H1 (cell line): Measurements from ENCODE around the gene P2RX5. TPM values are rescaled to one million over a fixed set of nuclear protein-coding genes. Genes with fewer than 3 reads are reported as not detected.

Source experiments
- ASH2L ChIP-seq: fragments of 200-600, 300-600 bp; sonication (generic); IDR thresholded peaks from one replicate; pipeline ENCODE4 v1.7.1; 2017; ENCODE audit warnings: low read length
- BACH1 ChIP-seq: IDR thresholded peaks from 2 replicates; pipeline ENCODE4 v1.6.1; 2012; ENCODE audit warnings: low read length, improper control_type of control experiment
- BCL11A ChIP-seq, 2 experiments: IDR thresholded peaks; one replicate each; pipeline ENCODE4 v1.6.1; 2011; ENCODE audit warnings: low read depth in 2 of 2, low read length in 2 of 2, mild to moderate bottlenecking in 2 of 2
- CBX5 ChIP-seq: fragments of 300-800, 300-1000 bp; sonication (generic); IDR thresholded peaks from 2 replicates; pipeline ENCODE4 v1.7.1; 2016; ENCODE audit warnings: antibody characterized with exemption, low read length, low read depth
- CEBPB ChIP-seq: IDR thresholded peaks from 2 replicates; pipeline ENCODE4 v1.6.1; 2012; ENCODE audit warnings: low read depth, low read length
- CTCF ChIP-seq, 3 experiments: IDR thresholded peaks; 1 replicate in 2 of 3; 2 replicates in 1 of 3; pipeline versions ENCODE4 v1.5.1 to v1.6.1; 2011; ENCODE audit warnings: low read length in 3 of 3, mild to moderate bottlenecking in 3 of 3, inconsistent platforms in 2 of 3, low read depth in 1 of 3, moderate library complexity in 1 of 3; ENCODE audit not compliant: insufficient read depth in 1 of 3; ENCODE audit errors: control extremely low read depth in 1 of 3
- JUN ChIP-seq: IDR thresholded peaks from 2 replicates; pipeline ENCODE4 v1.6.1; 2011; ENCODE audit warnings: low read depth, mild to moderate bottlenecking, improper control_type of control experiment, low read length
- JUND ChIP-seq: IDR thresholded peaks from 2 replicates; pipeline ENCODE4 v1.6.1; 2011; ENCODE audit warnings: mild to moderate bottlenecking, improper control_type of control experiment, low read length
- KDM5A ChIP-seq: fragments of 200-600 bp; IDR thresholded peaks from 2 replicates; pipeline ENCODE4 v1.7.1; 2012; ENCODE audit warnings: mild to moderate bottlenecking, low read length, inconsistent platforms, mixed read lengths
- NANOG ChIP-seq: IDR thresholded peaks from 2 replicates; pipeline ENCODE4 v1.6.1; 2011; ENCODE audit warnings: low read length, low read depth, mild to moderate bottlenecking, inconsistent platforms; ENCODE audit not compliant: insufficient read depth, poor library complexity, severe bottlenecking
- NRF1 ChIP-seq: IDR thresholded peaks from 2 replicates; pipeline ENCODE4 v1.6.1; 2011; ENCODE audit warnings: mild to moderate bottlenecking, low read depth, low read length, improper control_type of control experiment
- PHF8 ChIP-seq: fragments of 200-600 bp; sonication (generic); conservative IDR thresholded peaks from 2 replicates; pipeline ENCODE4 v1.7.1; 2012; ENCODE audit warnings: low read depth, mild to moderate bottlenecking, inconsistent platforms, low read length, moderate library complexity
- RXRA ChIP-seq: IDR thresholded peaks from 2 replicates; pipeline ENCODE4 v1.6.1; 2011; ENCODE audit warnings: low read depth, mild to moderate bottlenecking, low read length, moderate library complexity; ENCODE audit not compliant: insufficient read depth
- SIN3A ChIP-seq, 2 experiments: IDR thresholded peaks in 1 of 2; conservative IDR thresholded peaks in 1 of 2; 2 replicates each; pipeline ENCODE4 v1.6.1; 2011 to 2012; ENCODE audit warnings: low read length in 2 of 2, improper control_type of control experiment in 1 of 2, low read depth in 1 of 2, mild to moderate bottlenecking in 1 of 2
- TAF7 ChIP-seq: optimal IDR thresholded peaks from 2 replicates; pipeline ENCODE3; 2011; ENCODE audit warnings: low read depth, mild to moderate bottlenecking, inconsistent platforms, low read length, moderate library complexity, borderline replicate concordance
- polyA plus RNA-seq, 7 experiments: library from polyadenylated mRNA; depleted of rRNA in 3 of 7; stranded (reverse) in 5 of 7; unstranded in 2 of 7; fragments of >200 nt in 5 of 7; fragments of 200-250 nt in 2 of 7; gene quantifications; 1 replicate in 5 of 7; 2 replicates in 1 of 7; 4 replicates in 1 of 7; pipeline versions ENCODE4 v1.2.1 to v1.2.3, GENCODE V29; 2011 to 2013; ENCODE audit warnings: missing spikeins in 2 of 7, mixed read lengths in 2 of 7
- total RNA-seq: library from RNA; stranded (reverse); fragmentation: NEBNext Ultra II Directional; extraction: Animal tissue kit (Norgen Biotek cat#: 25700); gene quantifications from 2 replicates; pipeline ENCODE4 v1.2.1, GENCODE V29; 2021
- TF ChIP-seq, protein P1 (sequence below): IDR thresholded peaks from 2 replicates; pipeline ENCODE4 v1.6.1; 2012; ENCODE audit warnings: inconsistent platforms
- TF ChIP-seq, protein P2 (sequence below): IDR thresholded peaks from 2 replicates; pipeline ENCODE4 v1.6.1; 2011; ENCODE audit warnings: low read length, improper control_type of control experiment

The P2RX5 gene
- total and polyA plus RNA-seq, 2 of the 8 experiments (the other 6 are each of a cell fraction or from before 2014, with no cell fraction given), result 12.0 to 15.6 TPM

GRCh38 chr17:3723556-3724377, 27.8 kb upstream of the P2RX5 start, which contains the start of gene HASPIN (continued):
- TF ChIP-seq KDM5A (0 out of 2 replicates have a peak, but pooled peaks have one; percentile 47), ASH2L (peak; percentile 56), CEBPB (no peak), JUN (no peak), TAF7 (peak; percentile 71), BCL11A (IDR thresholded peaks at IDR 0.05; ENCODE audit: low read depth in 2 of 2, low read length in 2 of 2) (no peak), NRF1 (peak; percentile 95), CTCF (IDR thresholded peaks at IDR 0.05; ENCODE audit: control extremely low read depth in 1 of 3, insufficient read depth in 1 of 3, low read depth in 1 of 3, low read length in 3 of 3) (peak in 2 of 3 experiments; percentile 4 to 17; a peak in 2 of 4 replicates), RXRA (no peak), SIN3A (conservative IDR thresholded peaks at IDR 0.05 in 1 of 2, IDR thresholded peaks at IDR 0.05 in 1 of 2; ENCODE audit: low read depth in 1 of 2, low read length in 2 of 2) (peak; percentile 78 to 87; a peak in 3 of 4 replicates), JUND (0 out of 2 replicates have a peak, but pooled peaks have one; percentile 41), BACH1 (no peak), CBX5 (no peak), NANOG (no peak), PHF8 (peak; percentile 93)
- TF ChIP-seq, protein P1, sequence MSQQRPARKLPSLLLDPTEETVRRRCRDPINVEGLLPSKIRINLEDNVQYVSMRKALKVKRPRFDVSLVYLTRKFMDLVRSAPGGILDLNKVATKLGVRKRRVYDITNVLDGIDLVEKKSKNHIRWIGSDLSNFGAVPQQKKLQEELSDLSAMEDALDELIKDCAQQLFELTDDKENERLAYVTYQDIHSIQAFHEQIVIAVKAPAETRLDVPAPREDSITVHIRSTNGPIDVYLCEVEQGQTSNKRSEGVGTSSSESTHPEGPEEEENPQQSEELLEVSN, result peak; percentile 55
- TF ChIP-seq, protein P2, sequence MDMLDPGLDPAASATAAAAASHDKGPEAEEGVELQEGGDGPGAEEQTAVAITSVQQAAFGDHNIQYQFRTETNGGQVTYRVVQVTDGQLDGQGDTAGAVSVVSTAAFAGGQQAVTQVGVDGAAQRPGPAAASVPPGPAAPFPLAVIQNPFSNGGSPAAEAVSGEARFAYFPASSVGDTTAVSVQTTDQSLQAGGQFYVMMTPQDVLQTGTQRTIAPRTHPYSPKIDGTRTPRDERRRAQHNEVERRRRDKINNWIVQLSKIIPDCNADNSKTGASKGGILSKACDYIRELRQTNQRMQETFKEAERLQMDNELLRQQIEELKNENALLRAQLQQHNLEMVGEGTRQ, result no peak
